Femur (tissue), 1 donor: ENCODE data around the gene ACSS1.
"Not testable (repeated sequence)": the region's sequence is repeated elsewhere in the genome, so short reads cannot be mapped to it uniquely, and the experiment has no call there.

Source experiments
- DNase-seq: peaks from one replicate; pipeline ENCODE4 v3.0.0-alpha.2; 2017

ACSS1 gene

GRCh38 chr20:25009218-25010145 lies 48.5 kb downstream of the ACSS1 start:
- DNase-seq = peak; percentile 7

- peak; percentile 12 for DNase-seq
These were observed 49.3 kb downstream of the ACSS1 start for GRCh38 chr20:25008388-25009217.

- peak; percentile 16 for DNase-seq
These were observed 50.2 kb downstream of the ACSS1 start for GRCh38 chr20:25007491-25008305.

- peak; percentile 5 for DNase-seq
These were observed 51.3 kb downstream of the ACSS1 start for GRCh38 chr20:25006431-25007167.

GRCh38 chr20:25005661-25006060 lies 52.3 kb downstream of the ACSS1 start:
- DNase-seq = no peak

- DNase-seq = peak; percentile 15
These were observed 52.7 kb downstream of the ACSS1 start for GRCh38 chr20:25005220-25005619.

GRCh38 chr20:25003002-25003401 lies 54.9 kb downstream of the ACSS1 start:
- no peak for DNase-seq

- DNase-seq = not testable (repeated sequence)
These were observed 56.6 kb downstream of the ACSS1 start for GRCh38 chr20:25001323-25001722.

GRCh38 chr20:25000268-25000801 lies 57.6 kb downstream of the ACSS1 start:
- DNase-seq = no peak

- DNase-seq = no peak
These were observed 58.4 kb downstream of the ACSS1 start for GRCh38 chr20:24999568-24999967.

GRCh38 chr20:24998631-24999445 lies 59.1 kb downstream of the ACSS1 start:
- peak; percentile 7 for DNase-seq

GRCh38 chr20:24998121-24998520 lies 59.8 kb downstream of the ACSS1 start:
- DNase-seq = peak; percentile 9

- peak; percentile 13 for DNase-seq
These were observed 61.2 kb downstream of the ACSS1 start for GRCh38 chr20:24996449-24997377.

- DNase-seq = peak; percentile 9
These were observed 62.0 kb downstream of the ACSS1 start for GRCh38 chr20:24995741-24996448.

GRCh38 chr20:24994470-24995368 lies 63.2 kb downstream of the ACSS1 start:
- DNase-seq = peak; percentile 89

- no peak for DNase-seq
These were observed 63.8 kb downstream of the ACSS1 start for GRCh38 chr20:24994186-24994465.

GRCh38 chr20:24993337-24994185 lies 64.4 kb downstream of the ACSS1 start:
- DNase-seq = peak; percentile 11
